Measurements from ENCODE around the gene PPM1H.

Gene PPM1H

DNA sequence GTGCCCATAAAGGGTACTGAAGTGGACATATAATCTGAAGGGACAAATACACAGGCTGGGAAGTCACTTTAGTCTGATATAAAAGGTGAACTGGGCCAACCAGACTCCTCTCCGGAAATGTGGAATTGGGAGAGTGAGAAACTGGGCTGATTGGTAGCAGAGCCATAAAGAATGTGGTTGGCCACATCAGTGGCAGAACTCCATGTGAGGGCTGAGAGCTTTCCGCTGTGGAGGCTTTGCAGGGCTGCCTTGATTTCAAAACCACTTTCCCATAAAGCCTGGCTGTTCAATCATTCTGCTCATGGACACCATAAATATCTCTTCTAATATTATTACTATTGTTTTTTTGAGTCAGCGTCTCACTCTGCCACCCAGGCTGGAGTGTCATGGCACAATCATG is 248.0 kb downstream of the PPM1H start:
- H3K4me3 ChIP-seq (ENCODE audit: low read length), result no peak overlapping the region
- DNase-seq (ENCODE audit: low read depth), result no peak
- no peak for TF ChIP-seq CTCF (conservative IDR thresholded peaks at IDR 0.05; ENCODE audit: low read depth, low read length)

DNA sequence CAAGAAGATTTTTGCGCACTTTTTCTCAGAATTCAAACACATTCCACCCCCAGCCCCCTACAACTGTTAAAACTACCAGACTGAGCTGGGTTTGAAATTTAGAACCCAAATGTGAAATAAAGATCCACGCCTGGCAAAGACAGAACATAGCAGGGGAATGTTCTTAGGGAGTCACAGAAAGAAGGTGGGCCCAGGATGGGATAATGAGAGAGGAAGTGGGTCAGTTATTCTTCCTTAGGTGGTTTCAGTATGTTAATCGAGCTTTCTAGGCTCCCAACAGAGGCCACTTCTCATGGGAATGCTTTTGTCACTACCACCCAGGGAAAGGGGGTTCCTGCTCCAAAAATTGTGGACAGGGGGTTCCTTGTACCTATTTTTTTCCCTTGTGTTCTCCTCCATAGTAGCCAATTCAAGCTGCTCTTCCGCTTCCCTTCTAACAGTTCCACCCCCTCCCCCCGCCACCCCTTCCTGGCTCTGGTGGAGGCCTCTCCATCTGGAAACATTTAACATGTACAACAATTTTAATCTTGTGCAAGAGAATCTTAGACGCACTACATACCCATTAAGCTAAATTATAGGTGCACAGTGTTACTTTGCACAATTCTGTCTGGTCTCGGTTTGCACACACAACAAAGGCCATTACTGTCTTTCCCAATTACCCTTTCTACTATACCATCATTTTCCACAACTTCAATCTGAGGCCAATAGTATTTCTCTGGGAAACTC is 250.2 kb downstream of the PPM1H start:
- no peak for DNase-seq (ENCODE audit: low read depth)
- TF ChIP-seq CTCF (conservative IDR thresholded peaks at IDR 0.05; ENCODE audit: low read depth, low read length), result no peak
- no peak overlapping the region for H3K4me3 ChIP-seq (ENCODE audit: low read length)

GRCh38 chr12:62683776-62684569 is 251.0 kb downstream of the PPM1H start:
- H3K4me3 ChIP-seq (ENCODE audit: low read length), result no peak overlapping the region
- DNase-seq (ENCODE audit: low read depth), result no peak
- TF ChIP-seq CTCF (conservative IDR thresholded peaks at IDR 0.05; ENCODE audit: low read depth, low read length), result no peak

GRCh38 chr12:62681306-62681705 is 253.6 kb downstream of the PPM1H start:
- no peak for TF ChIP-seq CTCF (conservative IDR thresholded peaks at IDR 0.05; ENCODE audit: low read depth, low read length)
- no peak overlapping the region for H3K4me3 ChIP-seq (ENCODE audit: low read length)

GRCh38 chr12:62679608-62680007 is 255.3 kb downstream of the PPM1H start:
- no peak for DNase-seq (ENCODE audit: low read depth)
- TF ChIP-seq CTCF (conservative IDR thresholded peaks at IDR 0.05; ENCODE audit: low read depth, low read length), result no peak
- H3K4me3 ChIP-seq (ENCODE audit: low read length), result no peak overlapping the region

More at GRCh38 chr12:62681306-62681705, 253.6 kb downstream of the PPM1H start:
- no peak for DNase-seq (ENCODE audit: low read depth)

DNA sequence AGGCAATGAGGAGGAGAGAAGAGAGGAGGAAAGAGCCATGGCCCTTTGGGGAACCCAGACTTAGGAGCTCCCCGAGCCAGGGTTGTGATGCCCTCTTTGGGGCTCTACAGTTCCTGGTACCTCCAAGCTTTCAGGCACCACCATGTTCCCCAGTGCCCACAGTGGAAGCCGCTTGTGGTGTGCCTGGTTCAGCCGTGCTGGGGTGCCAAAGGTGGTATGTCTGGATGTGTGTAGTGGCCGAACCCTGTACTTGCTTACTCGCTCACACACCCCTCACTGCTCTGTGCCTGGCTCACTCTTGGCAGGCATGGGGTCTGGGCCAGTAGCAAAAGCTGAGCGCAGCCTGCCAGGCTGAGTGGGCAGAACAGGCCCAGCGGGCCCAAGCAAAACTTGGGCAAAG is 257.6 kb downstream of the PPM1H start:
- no peak overlapping the region for H3K4me3 ChIP-seq (ENCODE audit: low read length)
- no peak for TF ChIP-seq CTCF (conservative IDR thresholded peaks at IDR 0.05; ENCODE audit: low read depth, low read length)
- DNase-seq (ENCODE audit: low read depth), result no peak

Data from retinal pigment epithelial cell (primary cell).